PC-3 (cell line): ENCODE results near the gene CCDC14.
"Not testable (repeated sequence)": the region's sequence is repeated elsewhere in the genome, so short reads cannot be mapped to it uniquely, and the experiment has no call there.

Experiments
- EZH2 ChIP-seq: fragments of 300-600 bp; sonication (generic); IDR thresholded peaks from one replicate; pipeline ENCODE4 v1.6.1; 2017; ENCODE audit warnings: antibody characterized with exemption, mild to moderate bottlenecking, low read length; ENCODE audit not compliant: unreplicated experiment
- TF ChIP-seq, protein P1 (sequence below): fragments of 300-600 bp; sonication (generic); conservative IDR thresholded peaks from 2 replicates; pipeline ENCODE4 v1.5.1; 2017; ENCODE audit warnings: antibody characterized with exemption, low read depth, mild to moderate bottlenecking, low read length

DNA sequence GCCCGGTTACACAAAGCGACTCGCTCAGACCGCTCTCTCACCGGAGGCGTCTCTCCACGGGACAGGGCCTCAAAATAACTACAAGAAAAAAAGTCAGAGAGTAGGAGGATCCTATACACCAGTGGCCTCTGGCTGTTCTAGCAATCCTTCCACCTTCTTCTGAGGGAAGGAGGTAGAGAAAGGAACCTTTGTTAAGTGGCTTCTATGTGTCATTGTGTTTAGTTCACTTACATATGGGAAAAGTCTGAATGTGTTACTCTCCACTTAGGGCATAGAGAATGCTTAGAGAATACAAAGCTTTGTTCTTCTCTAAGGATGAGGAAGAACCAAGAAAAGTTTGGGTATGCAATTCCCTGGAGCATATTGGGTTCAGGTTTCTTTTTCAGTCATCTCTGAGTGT lies 15.9 kb upstream of the CCDC14 start:
- TF ChIP-seq, protein P1, sequence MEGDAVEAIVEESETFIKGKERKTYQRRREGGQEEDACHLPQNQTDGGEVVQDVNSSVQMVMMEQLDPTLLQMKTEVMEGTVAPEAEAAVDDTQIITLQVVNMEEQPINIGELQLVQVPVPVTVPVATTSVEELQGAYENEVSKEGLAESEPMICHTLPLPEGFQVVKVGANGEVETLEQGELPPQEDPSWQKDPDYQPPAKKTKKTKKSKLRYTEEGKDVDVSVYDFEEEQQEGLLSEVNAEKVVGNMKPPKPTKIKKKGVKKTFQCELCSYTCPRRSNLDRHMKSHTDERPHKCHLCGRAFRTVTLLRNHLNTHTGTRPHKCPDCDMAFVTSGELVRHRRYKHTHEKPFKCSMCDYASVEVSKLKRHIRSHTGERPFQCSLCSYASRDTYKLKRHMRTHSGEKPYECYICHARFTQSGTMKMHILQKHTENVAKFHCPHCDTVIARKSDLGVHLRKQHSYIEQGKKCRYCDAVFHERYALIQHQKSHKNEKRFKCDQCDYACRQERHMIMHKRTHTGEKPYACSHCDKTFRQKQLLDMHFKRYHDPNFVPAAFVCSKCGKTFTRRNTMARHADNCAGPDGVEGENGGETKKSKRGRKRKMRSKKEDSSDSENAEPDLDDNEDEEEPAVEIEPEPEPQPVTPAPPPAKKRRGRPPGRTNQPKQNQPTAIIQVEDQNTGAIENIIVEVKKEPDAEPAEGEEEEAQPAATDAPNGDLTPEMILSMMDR: not testable (repeated sequence)
- TF ChIP-seq EZH2: not testable (repeated sequence)
